HEK293 (cell line): ENCODE measurements around the gene SZT2.

ENCODE experiments used
- CTCF ChIP-seq: fragments of 450-650 bp; formaldehyde crosslinking; IDR thresholded peaks from 2 replicates; pipeline ENCODE4 v1.5.1; 2016; ENCODE audit warnings: missing biosample characterization, missing genetic modification characterization
- ZBTB7A ChIP-seq: fragments of 450-650 bp; formaldehyde crosslinking; IDR thresholded peaks from 2 replicates; pipeline ENCODE4 v1.5.1; 2016; ENCODE audit warnings: low read depth, missing biosample characterization, missing genetic modification characterization
- ZNF138 ChIP-seq: fragments of 450-650 bp; formaldehyde crosslinking; IDR thresholded peaks from 2 replicates; pipeline ENCODE4 v1.5.1; 2016; ENCODE audit warnings: missing biosample characterization, missing genetic modification characterization, borderline replicate concordance
- ZNF292 ChIP-seq: fragments of 450-650 bp; formaldehyde crosslinking; IDR thresholded peaks from 2 replicates; pipeline ENCODE4 v1.5.1; 2016; ENCODE audit warnings: low read depth, missing biosample characterization, missing genetic modification characterization, borderline replicate concordance
- ZNF311 ChIP-seq: fragments of 450-650 bp; formaldehyde crosslinking; IDR thresholded peaks from 2 replicates; pipeline ENCODE4 v1.5.1; 2017; ENCODE audit warnings: missing biosample characterization, missing genetic modification characterization, borderline replicate concordance
- ZNF48 ChIP-seq: fragments of 450-650 bp; formaldehyde crosslinking; IDR thresholded peaks from 2 replicates; pipeline ENCODE4 v1.5.1; 2016; ENCODE audit warnings: missing biosample characterization, missing genetic modification characterization

- no peak for TF ChIP-seq CTCF
- TF ChIP-seq ZNF138: no peak
- TF ChIP-seq ZBTB7A (tag by site-specific recombination): no peak
- TF ChIP-seq ZNF311 (tag by site-specific recombination): no peak
- no peak for TF ChIP-seq ZNF292 (tag by site-specific recombination)
- no peak for TF ChIP-seq ZNF48 (tag by site-specific recombination)
Measured at GRCh38 chr1:43441166-43441893, 51.6 kb downstream of the SZT2 start.
